Measurements from ENCODE around the gene PTGER4. TPM values are rescaled to one million over a fixed set of nuclear protein-coding genes. Genes with fewer than 3 reads are reported as not detected.
A peak's percentile ranks its signal among the peaks of the same experiment; 100 is the strongest.

Gene PTGER4
- total RNA-seq, 1 donor from 2014 or later, result 19.4 TPM

- H3K27me3 ChIP-seq, result no peaks in the 10 kb centered on the region
- TF ChIP-seq POLR2A (IDR thresholded peaks at IDR 0.05), result no peak
- no peak for TF ChIP-seq POLR2AphosphoS5 (IDR thresholded peaks at IDR 0.05; ENCODE audit: insufficient read depth in 1 of 2, low read depth in 1 of 2)
- TF ChIP-seq CTCF (IDR thresholded peaks at IDR 0.05), result no peak
- H3K27ac ChIP-seq, result no peak overlapping the region
- no peaks in the 10 kb centered on the region for H3K36me3 ChIP-seq
- no peak for DNase-seq (ENCODE audit: extremely low spot score in 2 of 2)
- H3K4me1 ChIP-seq, result peaks cover 41% of the 10 kb centered on the region
- no peaks in the 10 kb centered on the region for H3K9me3 ChIP-seq
- intact Hi-C loops (cut with DNase I), result no loop called here
- no peak overlapping the region for H3K4me3 ChIP-seq
These were observed 2.3 kb upstream of the PTGER4 start for GRCh38 chr5:40677456-40677855.

GRCh38 chr5:40678026-40678425, 1.7 kb upstream of the PTGER4 start:
- Histone ChIP-seq H3K27ac (peak overlapping the region; percentile 84), H3K36me3 (no peaks in the 10 kb centered on the region), H3K27me3 (no peaks in the 10 kb centered on the region), H3K9me3 (no peaks in the 10 kb centered on the region), H3K4me3 (no peak overlapping the region), H3K4me1 (peaks cover 41% of the 10 kb centered on the region)
- no peak for TF ChIP-seq CTCF (IDR thresholded peaks at IDR 0.05)
- no peak for TF ChIP-seq POLR2AphosphoS5 (IDR thresholded peaks at IDR 0.05; ENCODE audit: insufficient read depth in 1 of 2, low read depth in 1 of 2)
- TF ChIP-seq POLR2A (IDR thresholded peaks at IDR 0.05), result no peak
- no peak for DNase-seq (ENCODE audit: extremely low spot score in 2 of 2)
- intact Hi-C loops (cut with DNase I), result no loop called here

- Histone ChIP-seq H3K27me3 (no peaks in the 10 kb centered on the region), H3K4me1 (peaks cover 41% of the 10 kb centered on the region), H3K27ac (peak overlapping the region; percentile 84), H3K4me3 (peak overlapping the region; percentile 69 to 81), H3K36me3 (no peaks in the 10 kb centered on the region), H3K9me3 (no peaks in the 10 kb centered on the region)
- intact Hi-C loops (cut with DNase I), result no loop called here
- peak in 1 of 2 donors; percentile 59 for TF ChIP-seq POLR2AphosphoS5 (IDR thresholded peaks at IDR 0.05; ENCODE audit: insufficient read depth in 1 of 2, low read depth in 1 of 2)
- no peak for TF ChIP-seq POLR2A (IDR thresholded peaks at IDR 0.05)
- DNase-seq (ENCODE audit: extremely low spot score in 2 of 2), result no peak
These were observed 1.1 kb upstream of the PTGER4 start for GRCh38 chr5:40678460-40679147.

GRCh38 chr5:40679148-40679912, 385 bp upstream of the PTGER4 start:
- peak in 1 of 2 donors; percentile 68 for TF ChIP-seq POLR2AphosphoS5 (IDR thresholded peaks at IDR 0.05; ENCODE audit: insufficient read depth in 1 of 2, low read depth in 1 of 2)
- no peak for TF ChIP-seq CTCF (IDR thresholded peaks at IDR 0.05)
- H3K4me1 ChIP-seq, result peaks cover 41% of the 10 kb centered on the region
- no peaks in the 10 kb centered on the region for H3K36me3 ChIP-seq
- peak overlapping the region; percentile 84 for H3K27ac ChIP-seq
- intact Hi-C loops (cut with DNase I), result no loop called here
- no peaks in the 10 kb centered on the region for H3K27me3 ChIP-seq
- no peaks in the 10 kb centered on the region for H3K9me3 ChIP-seq
- DNase-seq (ENCODE audit: extremely low spot score in 2 of 2), result peak in 1 of 2 donors; percentile 95
- peak overlapping the region; percentile 69 to 81 for H3K4me3 ChIP-seq

- Histone ChIP-seq H3K4me1 (peaks cover 41% of the 10 kb centered on the region), H3K36me3 (no peaks in the 10 kb centered on the region), H3K27ac (peak overlapping the region; percentile 84), H3K9me3 (no peaks in the 10 kb centered on the region), H3K27me3 (no peaks in the 10 kb centered on the region), H3K4me3 (peak overlapping the region; percentile 69 to 81)
- no peak for DNase-seq (ENCODE audit: extremely low spot score in 2 of 2)
- TF ChIP-seq CTCF (IDR thresholded peaks at IDR 0.05) (peak in 1 of 3 experiments; percentile 23), POLR2A (IDR thresholded peaks at IDR 0.05) (no peak), POLR2AphosphoS5 (IDR thresholded peaks at IDR 0.05; ENCODE audit: insufficient read depth in 1 of 2, low read depth in 1 of 2) (no peak)
- intact Hi-C loops (cut with DNase I), result loop anchor here (10.0 kb wide), 2 partner anchors 966 to 1096 kb away; no protein-coding TSS in a partner anchor
These were observed 1.1 kb downstream of the PTGER4 start for GRCh38 chr5:40680741-40681362.
